HG02840 (cell line): Measurements from ENCODE around the gene MND1.
A peak's percentile ranks its signal among the peaks of the same experiment; 100 is the strongest.

Source experiments
- ATAC-seq: cut with Tn5 transposase; IDR thresholded peaks from one replicate; pipeline ENCODE4 v1.9.1; 2021; ENCODE audit warnings: mild to moderate bottlenecking, moderate library complexity, moderate number of reproducible peaks; ENCODE audit not compliant: unreplicated experiment, low FRiP score

The MND1 gene

GRCh38 chr4:153344131-153345011 is at the start of gene MND1:
Gene MND1, plus strand, starts transcription at chr4:153344688. Its CDS starts 50 bp downstream, at chr4:153344738.
- peak; percentile 74 for ATAC-seq

GRCh38 chr4:153295131-153295755 is 49.2 kb upstream of the MND1 start:
- no peak for ATAC-seq

- no peak for ATAC-seq
These were observed 48.3 kb upstream of the MND1 start for GRCh38 chr4:153296040-153296823.

- ATAC-seq, result no peak
These were observed 47.4 kb upstream of the MND1 start for GRCh38 chr4:153297116-153297515.

GRCh38 chr4:153310793-153311192 is 33.7 kb upstream of the MND1 start:
- ATAC-seq, result no peak

- ATAC-seq, result no peak
These were observed 29.6 kb upstream of the MND1 start for GRCh38 chr4:153314915-153315314.

- no peak for ATAC-seq
These were observed 25.7 kb upstream of the MND1 start for GRCh38 chr4:153318696-153319320.

GRCh38 chr4:153322791-153323190 is 21.7 kb upstream of the MND1 start:
- ATAC-seq, result no peak

- ATAC-seq, result no peak
These were observed 20.4 kb upstream of the MND1 start for GRCh38 chr4:153324046-153324445.

- ATAC-seq, result no peak
These were observed 18.9 kb upstream of the MND1 start for GRCh38 chr4:153325558-153325957.

- ATAC-seq, result no peak
These were observed 18.0 kb upstream of the MND1 start for GRCh38 chr4:153326513-153326912.

- ATAC-seq, result no peak
These were observed 17.2 kb upstream of the MND1 start for GRCh38 chr4:153327247-153327646.

- no peak for ATAC-seq
These were observed 11.6 kb upstream of the MND1 start for GRCh38 chr4:153332936-153333335.

- no peak for ATAC-seq
These were observed 10.6 kb upstream of the MND1 start for GRCh38 chr4:153333874-153334273.

- no peak for ATAC-seq
These were observed 8.8 kb upstream of the MND1 start for GRCh38 chr4:153335665-153336064.

GRCh38 chr4:153337686-153338085 is 6.8 kb upstream of the MND1 start:
- no peak for ATAC-seq

GRCh38 chr4:153341575-153342090 is 2.9 kb upstream of the MND1 start:
- ATAC-seq, result no peak

- ATAC-seq, result no peak
These were observed 1.5 kb upstream of the MND1 start for GRCh38 chr4:153342751-153343552.
